Measurements from ENCODE around the gene MEGF10.
"Not testable (repeated sequence)": the region's sequence is repeated elsewhere in the genome, so short reads cannot be mapped to it uniquely, and the experiment has no call there.

Gene MEGF10

DNA sequence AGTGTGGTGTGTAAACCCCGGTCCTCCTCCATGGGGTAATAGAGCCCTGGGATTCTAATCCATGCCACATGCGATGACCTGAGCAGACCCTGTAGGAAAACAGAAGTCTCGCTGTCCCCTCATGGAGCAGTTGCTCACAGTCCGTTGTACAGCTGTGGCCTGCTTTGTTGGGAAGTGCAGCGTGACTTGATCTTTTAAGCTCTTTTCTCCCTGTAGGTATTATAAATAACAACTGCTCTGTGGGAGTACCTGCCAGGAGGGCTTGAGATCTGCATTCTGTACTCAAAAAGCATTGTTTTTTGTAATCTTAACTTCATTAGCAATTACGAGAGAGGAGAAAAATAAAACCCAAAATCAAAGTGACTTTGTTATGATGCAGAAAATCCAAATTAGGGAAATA, 17.3 kb downstream of the MEGF10 start:
- H3K9me3 ChIP-seq (ENCODE audit: control insufficient read depth, insufficient read depth, low read length) = no peaks in the 10 kb centered on the region
- peaks cover 6% of the 10 kb centered on the region; the same call in 1 of the 2 replicates for H3K4me1 ChIP-seq (ENCODE audit: insufficient read depth, low read length)
- no peak overlapping the region for H3K9ac ChIP-seq (ENCODE audit: low read depth, low read length)
- H3K36me3 ChIP-seq (ENCODE audit: insufficient read depth, low read length) = no peaks in the 10 kb centered on the region

DNA sequence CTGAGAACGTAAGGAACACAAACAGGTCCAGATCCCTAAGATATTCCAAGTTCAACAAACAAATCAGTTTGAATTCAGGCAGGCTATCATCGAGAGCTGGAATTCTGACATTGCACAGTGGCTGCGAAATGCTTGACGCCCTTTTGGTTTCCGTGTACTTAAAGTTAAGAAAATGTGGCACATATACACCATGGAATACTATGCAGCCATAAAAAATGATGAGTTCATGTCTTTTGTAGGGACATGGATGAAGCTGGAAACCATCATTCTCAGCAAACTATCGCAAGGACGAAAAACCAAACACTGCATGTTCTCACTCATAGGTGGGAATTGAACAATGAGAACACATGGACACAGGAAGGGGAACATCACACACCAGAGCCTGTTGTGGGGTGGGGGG, 17.7 kb downstream of the MEGF10 start:
- H3K36me3 ChIP-seq (ENCODE audit: insufficient read depth, low read length); H3K4me1 ChIP-seq (ENCODE audit: insufficient read depth, low read length); H3K9ac ChIP-seq (ENCODE audit: low read depth, low read length); H3K9me3 ChIP-seq (ENCODE audit: control insufficient read depth, insufficient read depth, low read length): not testable (repeated sequence)

DNA sequence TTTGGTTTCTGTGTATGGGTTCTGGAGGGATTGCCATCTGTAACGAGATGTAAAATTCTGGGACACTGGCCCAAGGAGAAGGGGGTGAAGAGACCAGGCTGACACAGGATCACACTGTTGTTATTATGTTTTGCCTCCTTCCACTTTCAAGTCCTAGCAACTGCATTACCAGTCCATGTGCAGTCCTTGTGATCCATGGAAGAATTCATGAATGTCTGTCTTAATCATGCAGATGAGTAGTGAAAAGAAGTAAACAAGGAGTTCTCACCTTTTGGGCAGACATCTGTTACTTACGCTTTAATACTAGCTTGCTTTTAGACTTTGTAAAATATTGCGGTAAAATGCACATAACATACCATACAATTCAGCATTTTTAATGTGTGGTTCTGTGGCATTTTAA, 18.3 kb downstream of the MEGF10 start:
- no peaks in the 10 kb centered on the region for H3K9me3 ChIP-seq (ENCODE audit: control insufficient read depth, insufficient read depth, low read length)
- no peaks in the 10 kb centered on the region for H3K36me3 ChIP-seq (ENCODE audit: insufficient read depth, low read length)
- H3K9ac ChIP-seq (ENCODE audit: low read depth, low read length) = no peak overlapping the region
- peaks cover 9% of the 10 kb centered on the region; the same call in 1 of the 2 replicates for H3K4me1 ChIP-seq (ENCODE audit: insufficient read depth, low read length)

DNA sequence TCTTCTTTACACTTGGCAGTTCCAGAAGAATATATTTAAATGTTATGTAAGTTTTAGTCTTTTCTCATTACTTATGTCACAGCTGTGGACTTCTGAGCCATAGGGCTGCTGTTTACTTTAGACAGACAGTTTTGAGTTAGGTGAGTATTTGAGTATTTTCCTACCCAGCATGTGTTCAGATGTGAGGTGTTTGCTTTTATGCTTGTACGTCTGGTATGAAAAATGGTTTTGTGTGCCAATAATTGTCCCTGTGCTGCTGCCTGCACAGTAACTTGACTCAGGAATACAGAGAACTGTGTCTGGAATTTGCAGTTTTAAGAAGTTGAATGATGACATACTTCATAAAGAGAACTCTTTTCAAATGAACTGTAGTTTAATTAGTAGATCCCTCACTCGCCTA, 20.8 kb downstream of the MEGF10 start:
- Histone ChIP-seq H3K9ac (ENCODE audit: low read depth, low read length) (no peak overlapping the region), H3K36me3 (ENCODE audit: insufficient read depth, low read length) (no peaks in the 10 kb centered on the region), H3K4me1 (ENCODE audit: insufficient read depth, low read length) (peaks cover 9% of the 10 kb centered on the region; the same call in 1 of the 2 replicates), H3K9me3 (ENCODE audit: control insufficient read depth, insufficient read depth, low read length) (no peaks in the 10 kb centered on the region)

DNA sequence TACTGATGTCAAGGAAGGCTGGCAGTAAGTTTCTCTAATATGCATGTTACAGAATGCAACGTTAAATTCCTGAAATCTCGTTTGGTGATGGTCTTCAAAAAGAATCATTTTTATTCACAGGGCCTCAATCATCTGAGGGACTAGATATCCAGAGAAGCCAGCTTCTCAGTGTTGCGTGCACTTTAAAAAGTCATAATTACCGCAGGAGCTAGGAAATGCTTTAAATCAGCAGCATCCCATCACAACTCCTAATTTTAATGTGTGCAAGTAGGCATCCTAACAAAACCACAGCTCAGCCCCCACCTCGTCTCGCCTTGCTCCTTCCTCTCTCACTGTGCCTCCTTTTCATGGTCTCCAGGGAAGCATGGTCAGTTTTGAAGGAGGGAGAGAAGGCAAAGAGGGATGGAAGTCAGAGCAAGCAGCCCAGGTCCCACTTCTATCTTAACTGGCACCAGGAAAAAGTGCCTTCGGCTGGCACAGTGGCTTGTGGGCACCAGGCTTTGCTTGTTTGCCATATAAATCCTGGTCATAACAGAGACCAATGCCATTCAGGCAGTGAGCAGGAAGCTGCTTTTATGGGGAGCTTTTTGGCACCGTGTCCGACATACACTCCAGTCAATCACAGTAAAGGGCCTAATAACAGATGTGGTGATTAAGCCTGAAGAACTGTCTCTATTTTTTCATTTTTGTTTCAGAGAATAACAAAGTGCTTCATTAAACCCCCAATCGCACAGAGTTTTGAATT, 21.4 kb downstream of the MEGF10 start:
- Histone ChIP-seq H3K4me1 (ENCODE audit: insufficient read depth, low read length) (peaks cover 7% of the 10 kb centered on the region; the same call in 1 of the 2 replicates), H3K36me3 (ENCODE audit: insufficient read depth, low read length) (no peaks in the 10 kb centered on the region), H3K9ac (ENCODE audit: low read depth, low read length) (no peak overlapping the region), H3K9me3 (ENCODE audit: control insufficient read depth, insufficient read depth, low read length) (no peaks in the 10 kb centered on the region)

DNA sequence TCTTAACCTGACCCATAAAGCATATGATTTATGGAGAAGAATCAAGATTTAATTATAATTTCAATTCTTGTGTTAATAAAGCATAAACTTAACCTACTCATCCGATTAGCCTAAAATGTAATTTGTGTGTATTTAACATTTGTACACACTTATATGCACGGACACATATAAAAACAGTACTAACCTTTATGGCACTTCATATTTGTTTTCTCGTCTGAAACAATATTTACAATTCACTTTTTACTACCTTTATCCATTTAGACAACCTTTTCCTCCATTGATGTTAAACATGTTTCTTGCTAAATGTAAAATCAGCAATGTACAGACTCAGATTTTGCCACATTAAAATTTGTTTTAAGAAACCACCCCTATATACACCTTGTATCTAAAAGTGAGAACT, 22.8 kb downstream of the MEGF10 start:
- H3K4me1 ChIP-seq (ENCODE audit: insufficient read depth, low read length) = peaks cover 3% of the 10 kb centered on the region; the same call in 1 of the 2 replicates
- no peak overlapping the region for H3K9ac ChIP-seq (ENCODE audit: low read depth, low read length)
- H3K36me3 ChIP-seq (ENCODE audit: insufficient read depth, low read length) = no peaks in the 10 kb centered on the region
- H3K9me3 ChIP-seq (ENCODE audit: control insufficient read depth, insufficient read depth, low read length) = no peaks in the 10 kb centered on the region

DNA sequence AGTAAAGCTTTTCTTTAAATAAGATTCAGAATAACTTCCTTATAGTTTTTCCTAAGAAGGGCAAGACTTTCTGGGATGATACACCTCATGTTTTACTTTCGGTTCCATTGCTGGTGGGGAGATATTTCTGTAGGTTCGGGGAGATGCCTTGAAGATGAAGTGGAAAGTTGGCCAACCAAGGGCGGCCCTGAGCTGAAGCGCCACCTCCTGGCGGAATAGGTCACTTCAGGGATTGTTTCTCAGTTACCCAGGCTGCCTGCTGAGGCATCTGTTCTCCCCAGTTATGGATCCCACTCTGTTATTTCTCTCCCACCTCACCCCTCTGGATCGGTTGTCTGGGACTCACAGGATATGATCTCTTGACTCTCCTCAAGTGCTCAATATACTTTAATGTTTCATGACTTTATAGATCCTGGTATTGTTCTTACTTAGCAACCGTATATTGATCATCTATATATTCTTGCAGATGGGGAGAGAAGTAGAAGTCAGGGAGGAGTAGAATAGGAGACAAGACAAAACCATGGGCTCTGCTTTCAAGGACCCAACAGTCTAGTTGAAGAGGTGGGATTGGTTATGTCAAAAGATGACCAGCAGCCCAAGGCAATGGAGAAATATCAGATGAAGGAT, 23.4 kb downstream of the MEGF10 start:
- Histone ChIP-seq H3K4me1 (ENCODE audit: insufficient read depth, low read length) (peaks cover 3% of the 10 kb centered on the region; the same call in 1 of the 2 replicates), H3K36me3 (ENCODE audit: insufficient read depth, low read length) (no peaks in the 10 kb centered on the region), H3K9me3 (ENCODE audit: control insufficient read depth, insufficient read depth, low read length) (no peaks in the 10 kb centered on the region), H3K9ac (ENCODE audit: low read depth, low read length) (no peak overlapping the region)

DNA sequence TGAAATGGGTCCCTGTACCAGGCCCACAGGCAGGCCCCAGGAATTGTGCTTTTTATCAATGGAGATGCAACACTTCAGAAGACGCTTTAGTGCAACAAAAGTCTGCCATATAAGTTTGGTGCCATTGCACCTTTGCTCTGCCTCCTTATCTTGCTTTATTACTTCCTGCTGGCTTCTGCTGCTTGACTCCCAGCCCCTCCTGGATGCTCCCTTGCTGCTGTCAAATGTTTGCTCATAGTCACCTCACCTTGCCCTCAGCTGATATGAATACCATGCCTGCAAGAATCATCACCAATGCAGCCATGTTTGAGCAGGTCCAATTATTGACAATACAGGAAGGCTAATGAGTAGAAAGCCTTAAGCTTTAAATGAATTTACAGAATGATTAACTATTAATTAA, 25.4 kb downstream of the MEGF10 start:
- peaks cover 13% of the 10 kb centered on the region for H3K4me1 ChIP-seq (ENCODE audit: insufficient read depth, low read length)
- H3K36me3 ChIP-seq (ENCODE audit: insufficient read depth, low read length) = no peaks in the 10 kb centered on the region
- no peaks in the 10 kb centered on the region for H3K9me3 ChIP-seq (ENCODE audit: control insufficient read depth, insufficient read depth, low read length)
- no peak overlapping the region for H3K9ac ChIP-seq (ENCODE audit: low read depth, low read length)

DNA sequence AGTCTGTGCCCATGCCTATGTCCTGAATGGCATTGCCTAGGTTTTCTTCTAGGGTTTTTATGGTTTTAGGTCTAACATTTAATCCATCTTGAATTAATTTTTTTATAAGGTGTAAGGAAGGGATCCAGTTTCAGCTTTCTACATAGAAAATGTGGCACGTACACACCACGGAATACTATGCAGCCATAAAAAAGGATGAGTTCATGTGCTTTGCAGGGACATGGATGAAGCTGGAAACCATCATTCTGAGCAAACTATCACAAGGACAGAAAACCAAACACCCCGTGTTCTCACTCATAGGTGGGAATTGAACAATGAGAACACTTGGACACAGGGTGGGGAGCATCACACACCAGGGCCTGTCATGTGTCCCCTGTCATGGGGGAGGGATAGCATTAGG, 26.8 kb downstream of the MEGF10 start:
- H3K9ac ChIP-seq (ENCODE audit: low read depth, low read length); H3K9me3 ChIP-seq (ENCODE audit: control insufficient read depth, insufficient read depth, low read length); H3K36me3 ChIP-seq (ENCODE audit: insufficient read depth, low read length): not testable (repeated sequence)
- H3K4me1 ChIP-seq (ENCODE audit: insufficient read depth, low read length) = peaks cover 17% of the 10 kb centered on the region

DNA sequence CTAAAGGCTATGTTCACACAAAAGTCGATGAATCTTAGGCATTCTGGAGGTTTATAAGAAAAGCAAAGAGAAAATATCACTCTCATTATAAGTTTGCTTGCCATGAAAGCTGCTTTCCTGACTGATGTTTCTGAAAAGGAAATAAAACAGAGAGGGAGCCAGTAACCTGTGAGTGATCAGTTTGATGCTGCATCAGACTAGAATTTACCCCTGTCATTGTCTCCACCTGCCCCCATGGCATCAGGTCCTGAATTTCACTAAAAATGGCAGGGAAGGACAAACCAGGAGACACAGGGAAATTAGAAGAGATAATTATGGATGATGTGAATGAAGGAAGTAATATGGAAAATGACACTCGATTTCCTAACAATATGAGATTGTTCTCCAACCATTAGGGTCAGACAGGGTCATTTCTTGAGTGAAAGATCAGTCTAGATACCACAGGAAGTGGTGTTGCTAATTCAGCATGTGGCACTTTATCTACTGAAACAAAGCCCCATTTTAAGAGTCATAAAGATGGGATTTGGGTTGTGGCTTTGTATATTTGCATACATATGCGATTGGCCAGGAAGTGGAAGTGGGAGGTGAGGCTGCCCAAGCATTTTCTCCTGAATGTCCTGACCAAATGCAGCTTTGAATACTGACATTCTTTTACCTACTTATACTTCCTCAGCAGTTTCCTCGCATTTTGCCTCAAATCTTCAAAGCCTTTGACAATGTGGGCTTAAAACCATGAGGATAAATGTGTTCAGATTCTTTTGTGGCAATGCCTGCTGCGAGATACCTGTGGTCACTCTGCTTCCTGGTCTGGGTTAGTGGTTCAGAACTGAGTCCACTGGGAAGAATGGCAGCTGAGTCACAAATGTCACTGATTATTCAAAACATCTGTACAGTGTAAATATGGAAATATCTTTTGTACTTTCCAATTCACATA, 29.7 kb downstream of the MEGF10 start:
- Histone ChIP-seq H3K9me3 (ENCODE audit: control insufficient read depth, insufficient read depth, low read length) (no peaks in the 10 kb centered on the region), H3K4me1 (ENCODE audit: insufficient read depth, low read length) (peaks cover 14% of the 10 kb centered on the region), H3K9ac (ENCODE audit: low read depth, low read length) (no peak overlapping the region), H3K36me3 (ENCODE audit: insufficient read depth, low read length) (no peaks in the 10 kb centered on the region)

DNA sequence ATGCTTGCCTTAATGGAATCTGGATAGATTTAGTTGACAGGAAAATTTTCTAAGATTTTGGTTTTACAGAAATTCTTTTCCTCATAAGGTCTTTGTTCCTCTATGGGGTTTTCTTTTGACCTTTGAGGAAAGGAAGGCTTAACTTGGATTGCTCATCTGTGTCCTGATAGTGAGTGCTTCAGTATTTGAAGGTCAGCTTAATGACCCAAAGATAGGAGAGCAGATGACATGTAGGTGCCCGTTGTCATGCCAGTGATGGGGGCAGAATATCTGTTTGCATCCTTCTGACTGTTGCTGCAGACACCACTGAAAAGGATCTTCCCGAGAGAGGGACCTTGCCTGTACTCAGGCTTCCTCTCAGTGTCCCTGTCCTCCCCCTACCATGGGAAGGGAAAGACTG, 30.9 kb downstream of the MEGF10 start:
- Histone ChIP-seq H3K9me3 (ENCODE audit: control insufficient read depth, insufficient read depth, low read length) (no peaks in the 10 kb centered on the region), H3K4me1 (ENCODE audit: insufficient read depth, low read length) (peaks cover 17% of the 10 kb centered on the region), H3K36me3 (ENCODE audit: insufficient read depth, low read length) (no peaks in the 10 kb centered on the region), H3K9ac (ENCODE audit: low read depth, low read length) (no peak overlapping the region)

DNA sequence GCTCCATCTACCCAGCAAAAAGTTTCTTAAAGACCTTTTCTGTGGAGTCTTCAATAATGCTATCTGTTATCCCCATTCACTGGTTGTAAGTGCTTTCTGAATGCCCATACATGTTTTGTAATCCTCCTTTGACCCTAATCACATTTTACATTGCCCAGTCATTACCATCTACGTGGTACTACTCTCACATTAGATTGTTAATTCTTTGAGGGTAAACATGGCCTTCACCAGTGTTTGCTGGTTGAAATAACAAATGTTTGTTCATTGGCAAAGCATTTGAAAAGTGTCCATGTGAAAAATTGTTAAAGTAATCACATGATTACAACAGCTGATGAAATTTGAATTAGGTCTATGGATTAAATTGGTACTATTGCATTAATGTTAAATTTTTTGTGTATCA, 31.8 kb downstream of the MEGF10 start:
- Histone ChIP-seq H3K4me1 (ENCODE audit: insufficient read depth, low read length) (peaks cover 25% of the 10 kb centered on the region), H3K9me3 (ENCODE audit: control insufficient read depth, insufficient read depth, low read length) (no peaks in the 10 kb centered on the region), H3K36me3 (ENCODE audit: insufficient read depth, low read length) (no peaks in the 10 kb centered on the region), H3K9ac (ENCODE audit: low read depth, low read length) (no peak overlapping the region)

DNA sequence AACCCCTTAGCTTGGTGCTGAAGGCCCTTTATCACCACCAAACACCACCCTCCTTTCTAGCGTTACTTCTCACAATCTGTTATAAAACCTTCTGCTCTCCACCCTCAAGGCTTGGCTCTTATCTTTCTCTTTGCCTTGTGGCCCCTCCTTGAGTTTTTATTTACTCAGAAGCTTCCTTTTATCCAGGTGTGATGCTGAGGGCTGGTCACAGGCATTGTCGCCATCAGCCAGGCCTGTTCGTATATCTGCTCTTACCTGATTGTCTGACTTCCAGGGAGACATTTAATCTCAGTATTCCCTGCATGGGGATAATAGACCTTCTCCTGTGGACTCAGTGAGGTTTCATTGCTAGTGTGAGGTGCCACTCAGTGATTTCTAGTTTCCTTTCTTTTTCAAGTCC, 34.2 kb downstream of the MEGF10 start:
- Histone ChIP-seq H3K9ac (ENCODE audit: low read depth, low read length) (no peak overlapping the region), H3K4me1 (ENCODE audit: insufficient read depth, low read length) (peaks cover 26% of the 10 kb centered on the region), H3K36me3 (ENCODE audit: insufficient read depth, low read length) (no peaks in the 10 kb centered on the region), H3K9me3 (ENCODE audit: control insufficient read depth, insufficient read depth, low read length) (no peaks in the 10 kb centered on the region)

DNA sequence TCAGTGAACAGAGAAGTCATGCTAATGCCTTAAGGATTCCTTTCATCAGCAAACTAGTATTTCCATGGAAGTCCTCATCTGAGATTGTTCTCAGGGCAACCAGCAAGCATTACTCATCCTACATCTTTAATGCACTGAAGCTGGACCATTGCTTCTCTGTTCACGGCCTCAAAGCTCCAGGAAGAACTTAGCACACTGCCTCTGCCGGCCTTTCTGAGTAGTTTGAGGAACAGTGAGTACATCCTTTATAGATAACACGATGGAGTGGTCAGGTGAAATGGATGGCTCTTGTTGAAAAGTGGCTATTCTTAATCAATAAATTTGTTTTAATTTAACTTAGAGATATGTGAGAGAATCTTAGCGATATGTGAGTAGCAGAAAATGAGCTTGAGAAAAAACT, 35.8 kb downstream of the MEGF10 start:
- H3K4me1 ChIP-seq (ENCODE audit: insufficient read depth, low read length) = peaks cover 19% of the 10 kb centered on the region; the same call in 1 of the 2 replicates
- H3K9me3 ChIP-seq (ENCODE audit: control insufficient read depth, insufficient read depth, low read length) = no peaks in the 10 kb centered on the region
- no peak overlapping the region for H3K9ac ChIP-seq (ENCODE audit: low read depth, low read length)
- H3K36me3 ChIP-seq (ENCODE audit: insufficient read depth, low read length) = no peaks in the 10 kb centered on the region

All from ES-I3 (cell line).